Ascending aorta (tissue), 2 donors: ENCODE measurements around the gene CCDC187. TPM values are rescaled to one million over a fixed set of nuclear protein-coding genes. Genes with fewer than 3 reads are reported as not detected.

Experiments
- DNase-seq, 2 donors: peaks; one replicate each; pipeline ENCODE4 v3.0.0-alpha.2; 2019; ENCODE audit warnings: low spot score in 2 of 2
- H3K27ac ChIP-seq, 2 donors: fragments of 200-600 bp; sonication (generic); one replicate each; pipeline ENCODE4 v1.5.1; 2016 to 2017; ENCODE audit warnings: mild to moderate bottlenecking in 1 of 2
- H3K27me3 ChIP-seq: fragments of 200-600 bp; sonication (generic); one replicate; pipeline ENCODE4 v1.5.1; 2017
- H3K36me3 ChIP-seq, 2 donors: fragments of 200-600 bp; sonication (generic); one replicate each; pipeline ENCODE4 v1.5.1; 2016
- H3K4me1 ChIP-seq, 2 donors: fragments of 200-600 bp; sonication (generic); one replicate each; pipeline ENCODE4 v1.5.1; 2016 to 2017; ENCODE audit warnings: mild to moderate bottlenecking in 1 of 2
- H3K4me3 ChIP-seq, 2 donors: fragments of 200-600 bp; sonication (generic); one replicate each; pipeline ENCODE4 v1.5.1; 2016 to 2017; ENCODE audit warnings: mild to moderate bottlenecking in 1 of 2
- H3K9me3 ChIP-seq, 2 donors: fragments of 200-600 bp; sonication (generic); one replicate each; pipeline ENCODE4 v1.5.1; 2016
- CTCF ChIP-seq, 3 experiments: fragments of 200-600 bp in 2 of 3; fragments of 450-650 bp in 1 of 3; sonication (generic) in 2 of 3; IDR thresholded peaks; one replicate each; pipeline ENCODE4 v1.5.1; 2016 to 2019; ENCODE audit warnings: antibody characterized with exemption in 3 of 3, mild to moderate bottlenecking in 1 of 3, moderate library complexity in 1 of 3
- intact Hi-C: fragments of 100-400 bp; cut with DNase I; formaldehyde crosslinking; loops from one replicate; pipeline ENCODE4 v1.15.1; 2023
- total RNA-seq: library from RNA; depleted of rRNA; stranded (reverse); fragments of >200 nt; gene quantifications from one replicate; pipeline ENCODE4 v1.1.0, GENCODE V29; 2016

The CCDC187 gene
- total RNA-seq, 1 donor from 2014 or later, result under 0.01 TPM

- H3K9me3 ChIP-seq, result no peaks in the 10 kb centered on the region
- no peak for TF ChIP-seq CTCF (IDR thresholded peaks at IDR 0.05)
- H3K27ac ChIP-seq, result no peak overlapping the region
- H3K27me3 ChIP-seq, result no peaks in the 10 kb centered on the region
- no peak overlapping the region for H3K4me3 ChIP-seq
- no peaks in the 10 kb centered on the region for H3K4me1 ChIP-seq
- intact Hi-C loops, result no loop called here
- no peaks in the 10 kb centered on the region for H3K36me3 ChIP-seq
- no peak for DNase-seq
Measured at GRCh38 chr9:136291306-136292025, 12.4 kb downstream of the CCDC187 start.

DNA sequence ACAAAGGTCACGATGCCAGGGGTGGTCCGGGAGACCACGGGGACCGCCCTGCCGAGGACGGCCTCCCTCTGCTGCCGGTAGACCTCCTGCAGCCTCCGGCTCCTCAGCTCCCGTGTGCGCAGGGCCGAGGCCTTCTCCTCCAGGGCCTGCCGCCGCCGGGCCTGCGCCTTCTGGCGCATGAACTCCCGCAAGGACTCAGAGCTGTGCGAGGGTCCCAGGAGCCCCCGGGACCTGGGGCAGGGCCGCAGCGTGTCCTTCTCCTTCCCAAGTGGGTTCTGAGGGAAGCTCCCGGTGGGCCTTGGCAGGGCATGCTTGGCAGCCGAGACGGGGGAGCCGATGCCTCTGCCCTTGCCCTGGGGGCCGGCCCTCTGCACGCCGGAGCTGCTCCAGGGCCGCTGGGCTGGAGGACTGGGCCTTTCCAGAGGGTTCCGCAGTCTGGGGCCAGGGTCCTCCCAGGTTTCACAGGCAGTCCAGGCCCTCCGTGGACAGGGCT lies 13.3 kb downstream of the CCDC187 start:
- TF ChIP-seq CTCF (IDR thresholded peaks at IDR 0.05), result no peak
- no peak for DNase-seq
- Histone ChIP-seq H3K4me3 (no peak overlapping the region), H3K27me3 (no peaks in the 10 kb centered on the region), H3K36me3 (no peaks in the 10 kb centered on the region), H3K27ac (no peak overlapping the region), H3K9me3 (no peaks in the 10 kb centered on the region), H3K4me1 (no peaks in the 10 kb centered on the region)
- intact Hi-C loops, result no loop called here

- DNase-seq, result no peak
- H3K4me3 ChIP-seq, result no peak overlapping the region
- no peaks in the 10 kb centered on the region for H3K4me1 ChIP-seq
- intact Hi-C loops, result loop anchor here (10.0 kb wide), 1 partner anchor 685 kb away; no protein-coding TSS in a partner anchor
- H3K27ac ChIP-seq, result no peak overlapping the region
- H3K27me3 ChIP-seq, result no peaks in the 10 kb centered on the region
- no peaks in the 10 kb centered on the region for H3K36me3 ChIP-seq
- H3K9me3 ChIP-seq, result no peaks in the 10 kb centered on the region
- no peak for TF ChIP-seq CTCF (IDR thresholded peaks at IDR 0.05)
Measured at GRCh38 chr9:136289651-136290507, 14.0 kb downstream of the CCDC187 start.

- Histone ChIP-seq H3K4me3 (no peak overlapping the region), H3K27me3 (no peaks in the 10 kb centered on the region), H3K4me1 (peaks cover 0 to 1% of the 10 kb centered on the region in 2 donors), H3K27ac (no peak overlapping the region), H3K9me3 (no peaks in the 10 kb centered on the region), H3K36me3 (no peaks in the 10 kb centered on the region)
- no peak for TF ChIP-seq CTCF (IDR thresholded peaks at IDR 0.05)
- DNase-seq, result no peak
- intact Hi-C loops, result loop anchor here (10.0 kb wide), 1 partner anchor 683 kb away; no protein-coding TSS in a partner anchor
Measured at GRCh38 chr9:136287960-136288753, 15.7 kb downstream of the CCDC187 start.

DNA sequence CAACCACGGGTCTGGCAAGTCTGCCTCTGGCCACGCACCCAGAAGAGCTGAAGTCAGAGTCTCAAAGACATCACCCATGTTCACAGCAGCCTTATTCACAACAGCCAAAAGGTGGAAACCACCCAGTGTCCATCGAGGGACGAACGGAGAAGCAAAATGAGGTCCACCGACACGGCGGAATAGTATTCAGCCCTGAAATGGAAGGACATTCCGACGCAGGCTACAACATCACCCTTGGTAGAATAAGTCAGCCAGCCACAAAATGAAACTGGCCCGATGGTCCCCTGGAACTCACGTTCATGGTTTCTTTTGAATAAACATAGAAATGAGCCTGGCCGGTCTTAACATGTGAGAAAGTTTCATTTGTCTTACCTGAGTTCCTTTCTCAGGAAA lies 16.9 kb downstream of the CCDC187 start:
- no peaks in the 10 kb centered on the region for H3K36me3 ChIP-seq
- no peak overlapping the region for H3K4me3 ChIP-seq
- no peaks in the 10 kb centered on the region for H3K9me3 ChIP-seq
- H3K4me1 ChIP-seq, result peaks cover 0 to 3% of the 10 kb centered on the region in 2 donors
- no peak for TF ChIP-seq CTCF (IDR thresholded peaks at IDR 0.05)
- intact Hi-C loops, result loop anchor here (10.0 kb wide), 1 partner anchor 682 kb away; no protein-coding TSS in a partner anchor
- no peaks in the 10 kb centered on the region for H3K27me3 ChIP-seq
- DNase-seq, result no peak
- no peak overlapping the region for H3K27ac ChIP-seq
